Spinal cord (tissue), 10 donors: Measurements from ENCODE around the gene FAM227B. TPM values are rescaled to one million over a fixed set of nuclear protein-coding genes. Genes with fewer than 3 reads are reported as not detected.
"Not testable (repeated sequence)": the region's sequence is repeated elsewhere in the genome, so short reads cannot be mapped to it uniquely, and the experiment has no call there.

ENCODE experiments used
- DNase-seq, 6 donors: peaks; one replicate each; pipeline versions ENCODE4 v3.0.0 to v3.0.0-alpha.2; 2013 to 2015; ENCODE audit warnings: low spot score in 6 of 6, low read depth in 4 of 6
- H3K27ac ChIP-seq: one replicate; pipeline ENCODE4 v1.5.1; 2013; ENCODE audit warnings: low read depth, low read length, control low read depth
- H3K27me3 ChIP-seq: one replicate; pipeline ENCODE4 v1.6.1; 2013; ENCODE audit warnings: low read length; ENCODE audit not compliant: control insufficient read depth, insufficient read depth
- H3K36me3 ChIP-seq: one replicate; pipeline ENCODE4 v1.6.1; 2013; ENCODE audit warnings: low read length; ENCODE audit not compliant: control insufficient read depth, insufficient read depth
- H3K4me1 ChIP-seq: one replicate; pipeline ENCODE4 v1.6.1; 2013; ENCODE audit warnings: low read length; ENCODE audit not compliant: control insufficient read depth, insufficient read depth
- H3K4me3 ChIP-seq: one replicate; pipeline ENCODE4 v1.5.1; 2013; ENCODE audit warnings: low read depth, low read length, control low read depth
- H3K9me3 ChIP-seq: one replicate; pipeline ENCODE4 v1.6.1; 2013; ENCODE audit warnings: low read length; ENCODE audit not compliant: control insufficient read depth, insufficient read depth
- WGBS: methylation state at CpG from one replicate; pipeline ENCODE4 v1.1.5; 2013; ENCODE audit warnings: missing lambda C conversion rate; ENCODE audit not compliant: insufficient coverage; 5-methylcytosine and 5-hydroxymethylcytosine counted together
- polyA plus RNA-seq, 2 donors: library from polyadenylated mRNA; unstranded; fragments of 120-200 nt; gene quantifications; one replicate each; pipeline ENCODE4 v1.2.1, GENCODE V29; 2013; ENCODE audit not compliant: insufficient read length in 2 of 2
- total RNA-seq, 2 donors: library from RNA; depleted of rRNA in 1 of 2; stranded (reverse); fragments of 120-200 nt in 1 of 2; fragments of >200 nt in 1 of 2; gene quantifications; one replicate each; pipeline versions ENCODE4 v1.2.3 to v1.2.4, GENCODE V29; 2013 to 2014
- donor health status: healthy.

The FAM227B gene
- total and polyA plus RNA-seq, 4 donors = 6.2 to 12.9 (median 8.0) TPM

- Histone ChIP-seq H3K4me1 (no peaks in the 10 kb centered on the region), H3K27ac (no peak overlapping the region), H3K36me3 (no peaks in the 10 kb centered on the region), H3K9me3 (peaks cover 2% of the 10 kb centered on the region), H3K27me3 (no peaks in the 10 kb centered on the region), H3K4me3 (no peak overlapping the region)
- WGBS = 78% methylated on average over 2 of the region's 3 CpGs
- DNase-seq = no peak
These were observed 98.8 kb downstream of the FAM227B start for GRCh38 chr15:49521802-49522201.

- not testable (repeated sequence) for DNase-seq, H3K9me3 ChIP-seq, H3K4me3 ChIP-seq, H3K4me1 ChIP-seq, H3K27me3 ChIP-seq, H3K36me3 ChIP-seq, H3K27ac ChIP-seq
- no CpG with 5 or more reads among the region's 4 CpGs for WGBS
These were observed 107.9 kb downstream of the FAM227B start for GRCh38 chr15:49512739-49513138.

GRCh38 chr15:49507261-49507660, 113.4 kb downstream of the FAM227B start:
- H3K9me3 ChIP-seq = no peaks in the 10 kb centered on the region
- WGBS = no CpG with 5 or more reads among the region's 3 CpGs
- no peaks in the 10 kb centered on the region for H3K4me1 ChIP-seq
- H3K36me3 ChIP-seq = no peaks in the 10 kb centered on the region
- H3K4me3 ChIP-seq = no peak overlapping the region
- H3K27me3 ChIP-seq = no peaks in the 10 kb centered on the region
- H3K27ac ChIP-seq = no peak overlapping the region
- no peak for DNase-seq

- no CpG with 5 or more reads among the region's 1 CpG for WGBS
- Histone ChIP-seq H3K4me1 (no peaks in the 10 kb centered on the region), H3K9me3 (peaks cover 2% of the 10 kb centered on the region), H3K4me3 (no peak overlapping the region), H3K27me3 (no peaks in the 10 kb centered on the region), H3K27ac (no peak overlapping the region), H3K36me3 (no peaks in the 10 kb centered on the region)
- DNase-seq = no peak
These were observed 114.3 kb downstream of the FAM227B start for GRCh38 chr15:49506341-49506740.

- peaks cover 2% of the 10 kb centered on the region for H3K9me3 ChIP-seq
These were observed 119.0 kb downstream of the FAM227B start for GRCh38 chr15:49501586-49501985.

GRCh38 chr15:49495993-49496753, 124.4 kb downstream of the FAM227B start:
- no peaks in the 10 kb centered on the region for H3K9me3 ChIP-seq
- no peaks in the 10 kb centered on the region for H3K27me3 ChIP-seq
- H3K4me1 ChIP-seq = no peaks in the 10 kb centered on the region
- H3K36me3 ChIP-seq = no peaks in the 10 kb centered on the region
- WGBS = no CpG with 5 or more reads among the region's 3 CpGs
- no peak overlapping the region for H3K4me3 ChIP-seq
- no peak overlapping the region for H3K27ac ChIP-seq
- DNase-seq = no peak

More at GRCh38 chr15:49501586-49501985, 119.0 kb downstream of the FAM227B start:
- Histone ChIP-seq H3K4me1 (no peaks in the 10 kb centered on the region), H3K27ac (no peak overlapping the region), H3K27me3 (no peaks in the 10 kb centered on the region), H3K4me3 (no peak overlapping the region), H3K36me3 (no peaks in the 10 kb centered on the region)
- 70% methylated on average over 1 of the region's 1 CpG for WGBS
- DNase-seq = no peak

- Histone ChIP-seq H3K4me1 (no peaks in the 10 kb centered on the region), H3K9me3 (no peaks in the 10 kb centered on the region), H3K27ac (no peak overlapping the region), H3K4me3 (no peak overlapping the region), H3K36me3 (no peaks in the 10 kb centered on the region), H3K27me3 (no peaks in the 10 kb centered on the region)
- WGBS = no CpG with 5 or more reads among the region's 1 CpG
- peak in 1 of 6 donors; percentile 11 for DNase-seq
These were observed 125.8 kb downstream of the FAM227B start for GRCh38 chr15:49494842-49495241.

- DNase-seq = no peak
- no CpG with 5 or more reads among the region's 1 CpG for WGBS
- Histone ChIP-seq H3K36me3 (no peaks in the 10 kb centered on the region), H3K27ac (no peak overlapping the region), H3K4me1 (no peaks in the 10 kb centered on the region), H3K9me3 (no peaks in the 10 kb centered on the region), H3K27me3 (no peaks in the 10 kb centered on the region), H3K4me3 (no peak overlapping the region)
These were observed 127.8 kb downstream of the FAM227B start for GRCh38 chr15:49492830-49493229.

GRCh38 chr15:49492151-49492550, 128.5 kb downstream of the FAM227B start:
- DNase-seq = no peak
- Histone ChIP-seq H3K27ac (no peak overlapping the region), H3K27me3 (no peaks in the 10 kb centered on the region), H3K4me3 (no peak overlapping the region), H3K4me1 (no peaks in the 10 kb centered on the region), H3K36me3 (no peaks in the 10 kb centered on the region), H3K9me3 (no peaks in the 10 kb centered on the region)
- WGBS = no CpG with 5 or more reads among the region's 2 CpGs

GRCh38 chr15:49490966-49491365, 129.7 kb downstream of the FAM227B start:
- Histone ChIP-seq H3K27me3 (no peaks in the 10 kb centered on the region), H3K4me1 (no peaks in the 10 kb centered on the region), H3K36me3 (no peaks in the 10 kb centered on the region), H3K9me3 (no peaks in the 10 kb centered on the region), H3K27ac (no peak overlapping the region), H3K4me3 (no peak overlapping the region)
- WGBS = 83% methylated on average over 1 of the region's 1 CpG
- DNase-seq = no peak
